ENCODE measurements around the gene ACAD8. TPM values are rescaled to one million over a fixed set of nuclear protein-coding genes. Genes with fewer than 3 reads are reported as not detected.

Gene ACAD8
- polyA plus RNA-seq, 1 donor from 2014 or later: 68.8 TPM

GRCh38 chr11:134275188-134275533 lies 21.8 kb downstream of the ACAD8 start:
- TF ChIP-seq CTCF (IDR thresholded peaks at IDR 0.05; ENCODE audit: poor library complexity, severe bottlenecking) (no peak), EP300 (conservative IDR thresholded peaks at IDR 0.05; ENCODE audit: poor library complexity, severe bottlenecking) (no peak)
- H3K9me3 ChIP-seq (ENCODE audit: low read length): peaks cover 5% of the 10 kb centered on the region
- no peak overlapping the region for H2AFZ ChIP-seq (ENCODE audit: low read depth, low read length)
- H3K79me2 ChIP-seq (replicated peaks; ENCODE audit: insufficient read depth, low read length): no peaks in the 10 kb centered on the region
- no peaks in the 10 kb centered on the region for H3K9me2 ChIP-seq (ENCODE audit: insufficient read depth, low read length)
- no peaks in the 10 kb centered on the region for H3K36me3 ChIP-seq (ENCODE audit: insufficient read depth, low read length)
- no peak overlapping the region for H3K27ac ChIP-seq (ENCODE audit: low read length)
- H4K20me1 ChIP-seq (ENCODE audit: insufficient read depth): no peaks in the 10 kb centered on the region
- peak overlapping the region; percentile 54 for H3K4me2 ChIP-seq (ENCODE audit: low read length)
- H3K27me3 ChIP-seq (ENCODE audit: insufficient read depth, low read depth, low read length): peaks cover 59% of the 10 kb centered on the region
- H3K4me3 ChIP-seq (ENCODE audit: low read length): peak overlapping the region; percentile 73
- H3K9ac ChIP-seq (ENCODE audit: low read length): no peak overlapping the region
- no peaks in the 10 kb centered on the region for H3F3A ChIP-seq (ENCODE audit: insufficient read depth, low read length, poor library complexity, severe bottlenecking)

GRCh38 chr11:134275534-134276395 lies 22.4 kb downstream of the ACAD8 start, which contains the start of gene GLB1L3:
Gene GLB1L3, plus strand, starts transcription at chr11:134276379. Its CDS starts 362 bp downstream, at chr11:134276741.
- peak within 1 kb of the TSS; percentile 28 for H2AFZ ChIP-seq (ENCODE audit: low read depth, low read length)

More at GRCh38 chr11:134275534-134276395, 22.4 kb downstream of the ACAD8 start, which contains the start of gene GLB1L3:
- no peak within 1 kb of the TSS for H3K27ac ChIP-seq (ENCODE audit: low read length)
- no peaks in the 10 kb centered on the region for H3K79me2 ChIP-seq (replicated peaks; ENCODE audit: insufficient read depth, low read length)
- no peaks in the 10 kb centered on the region for H3K9me2 ChIP-seq (ENCODE audit: insufficient read depth, low read length)
- peaks cover 60% of the 10 kb centered on the region for H3K27me3 ChIP-seq (ENCODE audit: insufficient read depth, low read depth, low read length)
- H3K4me3 ChIP-seq (ENCODE audit: low read length): peak within 1 kb of the TSS; percentile 73
- no peak for TF ChIP-seq EZH2 (IDR thresholded peaks at IDR 0.05; ENCODE audit: borderline replicate concordance, insufficient read depth, low read length, poor library complexity, severe bottlenecking)
- peak; percentile 66 for TF ChIP-seq POLR2AphosphoS5 (IDR thresholded peaks at IDR 0.05)
- TF ChIP-seq CTCF (IDR thresholded peaks at IDR 0.05; ENCODE audit: poor library complexity, severe bottlenecking): peak; percentile 66
- TF ChIP-seq SMC3 (conservative IDR thresholded peaks at IDR 0.05; ENCODE audit: poor library complexity): peak; percentile 50
- TF ChIP-seq MXI1 (conservative IDR thresholded peaks at IDR 0.05; ENCODE audit: poor library complexity, severe bottlenecking): peak; percentile 20
- peak; percentile 37 for TF ChIP-seq RAD21 (conservative IDR thresholded peaks at IDR 0.05)
- TF ChIP-seq REST (IDR thresholded peaks at IDR 0.05; ENCODE audit: borderline replicate concordance): no peak
- TF ChIP-seq EP300 (conservative IDR thresholded peaks at IDR 0.05; ENCODE audit: poor library complexity, severe bottlenecking): no peak
- TF ChIP-seq TAF1 (IDR thresholded peaks at IDR 0.05; ENCODE audit: low read depth): no peak
- peak within 1 kb of the TSS; percentile 46 for H3K9ac ChIP-seq (ENCODE audit: low read length)
- peaks cover 5% of the 10 kb centered on the region for H3K9me3 ChIP-seq (ENCODE audit: low read length)
- no peaks in the 10 kb centered on the region for H4K20me1 ChIP-seq (ENCODE audit: insufficient read depth)
- H3K4me2 ChIP-seq (ENCODE audit: low read length): peak within 1 kb of the TSS; percentile 54
- no peaks in the 10 kb centered on the region for H3K36me3 ChIP-seq (ENCODE audit: insufficient read depth, low read length)
- no peaks in the 10 kb centered on the region for H3F3A ChIP-seq (ENCODE audit: insufficient read depth, low read length, poor library complexity, severe bottlenecking)
